VCaP (cell line): ENCODE measurements around the gene CDCA7L.

Source experiments
- H3K27ac ChIP-seq: fragments of 450-650 bp; 2 replicates; pipeline ENCODE4 v1.5.1; 2017
- TF ChIP-seq, protein P1 (sequence below): fragments of 450-650 bp; conservative IDR thresholded peaks from 2 replicates; pipeline ENCODE4 v1.5.1; 2017; ENCODE audit warnings: mild to moderate bottlenecking, moderate library complexity

The CDCA7L gene

GRCh38 chr7:21910253-21910652, 35.4 kb downstream of the CDCA7L start:
- H3K27ac ChIP-seq: no peak overlapping the region
- TF ChIP-seq, protein P1, sequence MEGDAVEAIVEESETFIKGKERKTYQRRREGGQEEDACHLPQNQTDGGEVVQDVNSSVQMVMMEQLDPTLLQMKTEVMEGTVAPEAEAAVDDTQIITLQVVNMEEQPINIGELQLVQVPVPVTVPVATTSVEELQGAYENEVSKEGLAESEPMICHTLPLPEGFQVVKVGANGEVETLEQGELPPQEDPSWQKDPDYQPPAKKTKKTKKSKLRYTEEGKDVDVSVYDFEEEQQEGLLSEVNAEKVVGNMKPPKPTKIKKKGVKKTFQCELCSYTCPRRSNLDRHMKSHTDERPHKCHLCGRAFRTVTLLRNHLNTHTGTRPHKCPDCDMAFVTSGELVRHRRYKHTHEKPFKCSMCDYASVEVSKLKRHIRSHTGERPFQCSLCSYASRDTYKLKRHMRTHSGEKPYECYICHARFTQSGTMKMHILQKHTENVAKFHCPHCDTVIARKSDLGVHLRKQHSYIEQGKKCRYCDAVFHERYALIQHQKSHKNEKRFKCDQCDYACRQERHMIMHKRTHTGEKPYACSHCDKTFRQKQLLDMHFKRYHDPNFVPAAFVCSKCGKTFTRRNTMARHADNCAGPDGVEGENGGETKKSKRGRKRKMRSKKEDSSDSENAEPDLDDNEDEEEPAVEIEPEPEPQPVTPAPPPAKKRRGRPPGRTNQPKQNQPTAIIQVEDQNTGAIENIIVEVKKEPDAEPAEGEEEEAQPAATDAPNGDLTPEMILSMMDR: no peak

DNA sequence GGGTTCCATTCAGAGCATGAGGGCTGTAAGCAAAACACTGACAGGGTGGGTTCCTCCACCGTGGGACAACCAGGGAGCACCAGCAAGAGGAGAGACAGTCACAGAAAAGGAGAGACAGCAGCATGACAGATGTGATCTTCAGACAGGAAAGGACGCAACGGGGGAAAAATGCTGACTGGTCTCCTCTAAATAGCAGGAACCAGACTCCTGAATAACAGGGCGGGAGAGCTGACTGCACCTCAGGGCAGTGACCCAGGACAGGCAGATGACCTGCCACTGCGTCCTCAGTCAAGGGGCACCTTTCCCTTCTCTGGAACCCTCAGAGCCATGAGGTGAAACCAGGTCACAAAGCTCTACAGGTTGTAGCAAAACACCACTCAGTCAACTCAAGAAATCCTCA, 37.0 kb downstream of the CDCA7L start:
- TF ChIP-seq, protein P1: no peak
- no peak overlapping the region for H3K27ac ChIP-seq

DNA sequence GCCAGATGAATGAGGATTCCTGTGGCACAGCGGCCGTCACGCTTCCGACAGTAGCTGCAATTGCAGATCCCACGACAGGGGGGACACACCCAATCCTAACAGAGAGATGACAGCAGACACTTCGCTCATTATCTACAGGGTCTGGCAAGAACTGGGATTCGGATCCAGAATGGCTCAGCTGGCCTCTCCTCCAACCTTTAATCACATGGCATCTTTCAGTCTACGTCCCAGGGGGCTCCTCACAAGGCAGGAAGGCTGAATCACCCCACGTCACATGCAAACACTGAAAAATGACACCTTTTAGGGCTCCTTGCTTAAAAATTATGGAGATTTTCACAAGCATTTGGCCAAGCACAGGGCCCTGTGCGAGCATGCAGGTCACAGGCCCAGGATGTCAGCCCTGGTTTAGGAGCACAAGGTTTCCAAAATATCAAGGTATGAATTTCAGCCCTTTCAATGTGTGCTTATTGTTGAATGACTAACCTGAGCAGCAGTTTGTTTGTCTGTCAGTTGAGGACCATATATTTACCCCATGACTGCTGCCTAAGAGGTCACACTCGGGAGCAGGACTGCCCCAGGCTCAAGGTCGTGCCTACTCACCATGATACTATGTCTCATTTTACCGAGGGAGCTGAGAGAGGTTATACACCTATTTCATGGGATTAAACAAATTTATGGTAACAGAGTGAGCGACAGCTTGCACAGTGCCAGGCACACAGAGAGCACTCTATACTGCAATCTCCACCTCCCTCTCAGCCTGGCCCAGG, 42.5 kb downstream of the CDCA7L start:
- no peak overlapping the region for H3K27ac ChIP-seq
- TF ChIP-seq, protein P1: no peak

DNA sequence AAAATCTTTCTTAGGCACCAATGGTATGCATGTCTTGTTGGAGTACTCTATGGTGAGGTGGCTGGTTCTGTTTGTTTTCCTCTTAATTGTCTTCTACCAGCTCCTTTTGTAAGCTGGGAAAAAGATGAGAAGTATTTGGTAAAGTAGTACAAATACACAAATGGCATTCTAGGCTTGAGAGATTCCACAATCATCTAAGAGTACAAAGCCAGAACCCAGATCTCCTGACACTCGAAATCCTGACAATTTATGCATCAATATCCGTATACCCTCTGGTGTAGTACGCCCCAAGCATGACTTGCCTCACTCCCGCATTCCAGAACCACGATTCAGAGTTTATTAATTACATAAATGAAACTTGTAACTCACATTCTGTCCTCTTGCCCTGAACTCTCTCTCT, 43.5 kb downstream of the CDCA7L start:
- H3K27ac ChIP-seq: no peak overlapping the region
- TF ChIP-seq, protein P1: no peak

GRCh38 chr7:21898265-21898930, 47.3 kb downstream of the CDCA7L start:
- no peak overlapping the region for H3K27ac ChIP-seq
- TF ChIP-seq, protein P1: no peak

DNA sequence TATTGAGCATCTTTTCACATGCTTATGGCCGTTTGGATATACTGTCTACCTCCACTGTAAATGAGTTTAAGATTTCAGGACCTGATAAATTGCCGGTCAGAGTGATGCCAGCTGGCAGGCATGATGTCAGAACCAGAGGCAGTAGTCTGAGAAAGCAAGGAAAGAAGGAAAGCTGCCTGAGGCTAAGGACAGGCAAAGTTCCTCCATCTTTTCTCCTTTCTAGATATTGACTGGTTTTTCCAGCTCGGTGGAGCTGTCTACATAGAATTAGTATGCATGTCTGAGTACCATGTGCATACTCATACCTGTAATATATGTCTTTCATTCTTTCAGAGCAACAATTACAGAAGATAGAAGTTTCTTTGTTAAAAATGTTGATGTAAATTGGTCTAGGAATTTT, 52.3 kb downstream of the CDCA7L start:
- TF ChIP-seq, protein P1: no peak

GRCh38 chr7:21891291-21891690, 54.4 kb downstream of the CDCA7L start:
- no peak overlapping the region for H3K27ac ChIP-seq
- TF ChIP-seq, protein P1: no peak

More for the DNA sequence above, 52.3 kb downstream of the CDCA7L start:
- no peak overlapping the region for H3K27ac ChIP-seq
